HG03575 (cell line): ENCODE data around the gene EPS8L1.
"Not testable (repeated sequence)": the region's sequence is repeated elsewhere in the genome, so short reads cannot be mapped to it uniquely, and the experiment has no call there.

Experiments
- ATAC-seq: cut with Tn5 transposase; IDR thresholded peaks from one replicate; pipeline ENCODE4 v1.9.1; 2021; ENCODE audit not compliant: unreplicated experiment, insufficient number of reproducible peaks, low FRiP score; ENCODE audit errors: extremely low read depth

EPS8L1 gene

GRCh38 chr19:55047951-55048350 lies 27.7 kb upstream of the EPS8L1 start:
- ATAC-seq = no peak

- no peak for ATAC-seq
These were observed 27.2 kb upstream of the EPS8L1 start for GRCh38 chr19:55048446-55048845.

GRCh38 chr19:55050749-55051532 lies 24.7 kb upstream of the EPS8L1 start:
- ATAC-seq = no peak

GRCh38 chr19:55053735-55054134 lies 21.9 kb upstream of the EPS8L1 start:
- ATAC-seq = no peak

GRCh38 chr19:55056827-55057226 lies 18.8 kb upstream of the EPS8L1 start:
- ATAC-seq = no peak

- no peak for ATAC-seq
These were observed 16.7 kb upstream of the EPS8L1 start for GRCh38 chr19:55058781-55059610.

- ATAC-seq = not testable (repeated sequence)
These were observed 15.4 kb upstream of the EPS8L1 start for GRCh38 chr19:55060287-55060686.

- no peak for ATAC-seq
These were observed 12.8 kb upstream of the EPS8L1 start, which contains the start of gene RDH13 for GRCh38 chr19:55062735-55063491. Gene RDH13 (minus strand): TSS chr19:55063148. CDS start chr19:55063032, 116 bp downstream.

- no peak for ATAC-seq
These were observed 12.2 kb upstream of the EPS8L1 start for GRCh38 chr19:55063492-55063843.

- not testable (repeated sequence) for ATAC-seq
These were observed 10.2 kb upstream of the EPS8L1 start for GRCh38 chr19:55065516-55065915.

- ATAC-seq = no peak
These were observed 9.5 kb upstream of the EPS8L1 start for GRCh38 chr19:55066107-55066709.

- ATAC-seq = no peak
These were observed 7.8 kb upstream of the EPS8L1 start for GRCh38 chr19:55067869-55068268.

GRCh38 chr19:55068950-55069864 lies 6.5 kb upstream of the EPS8L1 start:
- ATAC-seq = no peak

- ATAC-seq = no peak
These were observed 5.8 kb upstream of the EPS8L1 start for GRCh38 chr19:55069865-55070197.

- ATAC-seq = no peak
These were observed 5.1 kb upstream of the EPS8L1 start for GRCh38 chr19:55070466-55071128.

GRCh38 chr19:55071129-55071502 lies 4.6 kb upstream of the EPS8L1 start:
- ATAC-seq = no peak

GRCh38 chr19:55071913-55072312 lies 3.8 kb upstream of the EPS8L1 start:
- no peak for ATAC-seq

GRCh38 chr19:55076321-55076720 lies 652 bp downstream of the EPS8L1 start:
- no peak for ATAC-seq
